DMS53 (cell line): Measurements from ENCODE around the gene MRPL2.
"Not testable (repeated sequence)": the region's sequence is repeated elsewhere in the genome, so short reads cannot be mapped to it uniquely, and the experiment has no call there.

Source experiments
- DNase-seq: peaks from one replicate; lab custom pipeline; 2025; lab: John Stamatoyannopoulos, UW

Gene MRPL2

DNA sequence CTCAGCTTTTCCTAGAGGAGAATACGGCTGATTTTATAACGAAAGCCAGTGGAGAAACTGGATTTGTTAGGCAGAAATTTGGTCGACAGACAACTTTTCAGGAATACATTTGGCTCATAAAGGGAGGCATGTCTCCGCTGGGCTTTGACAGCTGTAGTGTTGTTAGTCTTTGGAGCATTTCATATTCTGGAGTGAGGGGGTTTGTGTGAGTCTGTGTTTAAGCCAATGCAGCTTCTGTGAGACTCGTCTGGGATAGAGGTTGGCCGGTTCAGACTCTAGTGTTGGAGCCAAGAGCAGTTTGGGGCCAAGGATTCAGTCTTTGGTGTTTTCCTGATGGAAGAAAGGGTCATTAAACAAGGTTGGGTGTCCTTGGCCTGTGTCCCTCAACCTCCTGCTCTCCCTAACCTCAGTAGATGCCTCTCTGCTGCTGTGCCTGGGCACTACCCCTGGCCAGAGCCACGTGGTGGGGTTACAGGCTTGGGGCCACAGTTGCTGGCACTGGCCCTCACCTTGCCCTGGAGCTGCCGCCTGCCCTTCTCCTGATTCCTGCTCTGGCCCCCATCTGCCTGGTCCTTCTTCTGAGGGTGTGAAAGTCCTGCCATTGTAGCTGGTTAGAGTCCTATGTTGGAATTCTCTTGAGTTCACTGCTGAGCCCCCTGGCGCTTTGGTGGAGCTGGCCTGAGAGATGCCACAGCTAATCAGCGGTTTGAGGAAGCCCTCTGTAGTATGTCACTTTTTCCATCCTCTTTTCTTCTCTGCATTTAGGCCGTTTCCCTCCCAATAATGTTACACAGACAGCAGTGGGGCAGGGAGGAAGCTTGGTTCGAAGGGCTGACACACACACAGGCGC is 23.8 kb upstream of the MRPL2 start:
- no peak for DNase-seq

DNA sequence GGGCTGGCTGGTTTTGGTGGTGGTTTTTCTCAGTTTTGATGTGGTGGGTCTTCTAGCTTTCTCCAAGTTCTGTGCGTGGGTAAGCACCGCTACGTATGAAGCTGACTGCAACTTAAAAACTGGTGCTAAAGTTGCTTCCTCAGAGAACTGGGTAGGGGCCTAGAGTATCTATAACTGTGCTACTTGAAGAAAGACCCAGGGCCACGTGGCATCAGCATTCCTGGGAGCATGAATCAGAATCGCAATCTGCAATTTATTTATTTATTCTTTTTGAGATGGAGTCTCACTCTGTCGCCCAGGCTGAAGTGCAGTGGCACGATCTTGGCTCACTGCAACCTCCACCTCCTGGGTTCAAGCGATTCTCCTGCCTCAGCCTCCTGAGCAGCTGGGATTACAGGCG is 22.7 kb upstream of the MRPL2 start:
- DNase-seq = not testable (repeated sequence)

DNA sequence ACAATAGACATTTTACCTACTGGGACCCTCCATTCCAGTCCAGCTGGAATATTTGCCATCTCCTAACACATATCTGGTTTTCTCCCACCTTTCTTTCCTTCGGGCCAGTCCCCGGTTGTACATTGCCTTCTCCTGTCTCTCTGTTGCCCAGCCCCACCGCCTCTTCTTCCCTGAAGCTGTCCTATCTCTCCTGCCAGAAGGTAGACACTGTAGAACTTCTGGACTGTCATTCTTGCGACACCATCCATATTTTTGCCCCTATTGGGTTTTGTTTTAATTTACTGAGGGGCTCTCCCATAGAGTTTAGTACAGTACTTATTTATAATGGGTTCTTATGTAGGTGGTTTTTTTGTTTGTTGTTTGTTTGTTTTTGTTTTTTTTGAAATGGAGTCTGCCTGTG is 21.8 kb upstream of the MRPL2 start:
- no peak for DNase-seq

DNA sequence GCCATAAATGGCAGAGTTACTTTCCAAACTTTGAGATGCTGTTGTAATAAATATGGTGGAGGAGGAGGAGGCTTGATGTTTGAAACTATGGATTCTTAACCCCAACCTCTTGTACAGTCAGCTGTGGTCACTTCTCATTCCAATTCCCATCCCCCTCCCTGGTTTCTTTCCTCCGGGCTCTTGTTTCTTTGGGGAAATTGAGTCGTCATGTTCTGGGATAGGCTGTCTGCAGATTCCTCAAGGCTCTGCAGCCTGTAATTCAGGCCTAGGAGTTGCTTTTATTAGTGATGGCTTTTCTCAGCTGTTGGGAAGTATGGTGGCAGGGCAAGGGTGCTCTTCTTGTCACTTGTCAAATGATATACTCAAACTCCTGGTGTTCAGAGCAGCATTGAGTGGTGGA is 19.5 kb upstream of the MRPL2 start:
- no peak for DNase-seq

DNA sequence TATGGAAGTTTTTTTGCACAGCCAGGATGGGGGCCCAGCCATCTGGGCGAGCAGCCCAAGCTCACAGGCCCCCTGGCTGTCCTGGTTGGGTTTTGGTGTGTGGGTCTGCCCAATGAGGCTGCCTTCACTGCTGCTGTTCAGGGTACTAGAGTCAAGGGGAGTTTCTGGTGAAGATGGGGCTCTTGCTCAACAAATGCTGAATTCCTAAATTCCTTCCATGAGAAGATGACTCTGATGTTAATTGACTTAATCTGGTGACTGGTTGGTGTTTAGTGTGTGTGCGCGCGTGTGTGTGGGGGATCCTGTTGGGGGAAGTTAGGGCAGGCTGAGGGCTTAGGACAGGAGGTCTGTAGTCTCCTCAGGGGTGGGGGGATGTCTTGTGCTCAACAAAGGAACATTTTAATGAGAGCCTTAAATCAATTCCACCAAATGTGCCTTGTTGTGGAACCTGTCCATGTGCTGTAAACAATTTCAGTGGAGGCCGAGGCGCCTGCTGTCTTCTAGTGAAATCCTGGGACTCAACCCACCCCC is 18.8 kb upstream of the MRPL2 start:
- DNase-seq = no peak

DNA sequence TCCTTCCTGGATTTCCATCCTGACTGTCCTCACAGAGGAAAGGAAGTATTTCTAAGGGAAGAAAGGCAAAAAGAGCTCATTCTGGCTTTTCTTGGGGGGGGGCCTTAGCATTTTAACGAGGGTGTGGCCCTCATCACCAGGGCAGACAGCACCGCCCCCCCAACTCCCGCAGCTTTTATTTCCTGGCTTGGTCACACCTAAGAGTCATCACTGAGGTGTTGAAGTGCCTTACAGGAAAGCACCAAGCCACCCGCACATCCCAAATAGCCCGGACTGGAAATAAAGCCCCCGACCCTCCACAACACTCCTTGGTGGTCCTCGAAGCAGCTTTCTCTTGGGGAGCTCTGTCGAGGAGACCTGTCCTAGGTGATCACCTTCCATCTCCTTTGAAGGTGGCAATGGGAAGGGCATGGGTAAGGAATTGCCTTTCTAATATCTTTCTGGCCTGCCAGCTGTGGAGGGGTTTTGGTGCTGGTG is 18.1 kb upstream of the MRPL2 start:
- DNase-seq = no peak

DNA sequence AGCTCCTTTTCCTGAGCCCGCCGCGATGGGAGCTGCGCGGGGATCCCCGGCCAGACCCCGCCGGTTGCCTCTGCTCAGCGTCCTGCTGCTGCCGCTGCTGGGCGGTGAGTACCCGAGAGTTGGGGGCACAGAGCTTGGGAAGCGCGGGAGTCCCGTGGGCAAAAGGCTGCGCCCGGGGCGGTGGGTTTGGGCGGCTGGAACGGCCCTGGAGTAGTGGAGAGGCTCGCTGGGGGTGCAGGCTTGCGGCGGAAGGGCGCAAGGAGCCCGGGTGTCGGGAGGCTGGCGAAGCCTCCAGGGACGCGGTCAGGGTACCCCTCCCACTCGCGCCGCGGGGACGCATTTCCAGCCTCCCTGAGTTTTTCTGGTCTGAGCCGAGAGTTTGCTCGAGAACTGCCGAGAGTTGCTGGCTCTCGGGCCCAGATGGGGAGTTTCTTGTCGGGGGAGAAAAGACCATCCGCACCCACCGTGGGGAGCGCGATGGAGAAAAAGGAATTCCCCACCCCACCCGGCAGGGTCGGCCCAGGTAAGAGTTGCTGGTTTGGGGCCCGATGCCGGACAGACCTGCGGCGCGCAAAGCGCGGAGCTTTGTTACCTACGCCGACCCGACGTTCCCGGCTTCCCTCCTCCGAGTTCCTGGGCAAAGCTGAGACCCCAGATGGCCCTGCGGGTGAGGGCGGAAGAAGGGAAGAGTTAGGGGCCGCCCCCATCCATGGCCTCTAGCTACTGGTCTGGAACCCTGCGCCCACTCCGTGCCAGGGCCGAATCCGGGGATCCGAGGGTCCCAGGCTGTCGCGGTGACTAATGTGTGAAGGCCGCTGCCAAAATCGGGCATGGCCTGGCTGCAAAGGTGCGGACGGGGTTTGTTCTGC is 17.5 kb upstream of the MRPL2 start:
- peak; percentile 67 for DNase-seq

DNA sequence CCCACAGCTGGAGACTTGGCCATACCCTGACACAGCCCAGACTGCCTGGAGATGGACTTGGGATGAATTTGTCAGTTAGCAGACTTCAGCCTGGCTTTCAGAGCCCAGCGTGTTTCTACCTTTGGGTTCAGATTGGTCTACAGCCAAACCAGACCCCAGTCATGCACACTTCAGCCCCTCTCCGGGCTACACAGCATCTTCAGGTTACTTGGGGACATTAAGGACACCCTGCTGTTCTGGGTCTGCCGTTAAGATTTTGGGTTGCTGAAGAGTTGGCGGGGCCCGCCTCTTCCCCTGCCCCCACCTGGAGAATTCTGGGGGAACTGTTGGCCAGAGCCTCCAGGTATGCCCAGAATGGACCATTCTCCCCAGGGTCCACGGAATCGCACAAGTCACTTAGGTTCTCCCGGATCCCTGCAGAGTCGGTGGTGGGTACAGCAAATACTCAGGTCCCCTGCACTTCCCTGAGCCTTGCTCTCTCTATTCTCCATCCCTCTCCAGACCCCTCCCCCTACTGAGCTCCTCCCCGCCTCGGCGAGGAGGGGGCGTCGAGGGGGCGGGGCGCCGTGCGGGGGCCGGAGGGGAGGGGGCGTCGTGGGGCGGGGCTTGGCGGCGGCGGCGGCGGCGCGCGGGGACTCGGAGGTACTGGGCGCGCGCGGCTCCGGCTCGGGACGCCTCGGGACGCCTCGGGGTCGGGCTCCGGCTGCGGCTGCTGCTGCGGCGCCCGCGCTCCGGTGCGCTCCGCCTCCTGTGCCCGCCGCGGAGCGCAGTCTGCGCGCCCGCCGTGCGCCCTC is 16.6 kb upstream of the MRPL2 start, which contains the start of gene PTK7:
Gene PTK7 (plus strand): TSS at position 645 of the 794 bp plus-strand sequence. CDS start 175 bp downstream, outside the sequence.
- DNase-seq = peak; percentile 77

DNA sequence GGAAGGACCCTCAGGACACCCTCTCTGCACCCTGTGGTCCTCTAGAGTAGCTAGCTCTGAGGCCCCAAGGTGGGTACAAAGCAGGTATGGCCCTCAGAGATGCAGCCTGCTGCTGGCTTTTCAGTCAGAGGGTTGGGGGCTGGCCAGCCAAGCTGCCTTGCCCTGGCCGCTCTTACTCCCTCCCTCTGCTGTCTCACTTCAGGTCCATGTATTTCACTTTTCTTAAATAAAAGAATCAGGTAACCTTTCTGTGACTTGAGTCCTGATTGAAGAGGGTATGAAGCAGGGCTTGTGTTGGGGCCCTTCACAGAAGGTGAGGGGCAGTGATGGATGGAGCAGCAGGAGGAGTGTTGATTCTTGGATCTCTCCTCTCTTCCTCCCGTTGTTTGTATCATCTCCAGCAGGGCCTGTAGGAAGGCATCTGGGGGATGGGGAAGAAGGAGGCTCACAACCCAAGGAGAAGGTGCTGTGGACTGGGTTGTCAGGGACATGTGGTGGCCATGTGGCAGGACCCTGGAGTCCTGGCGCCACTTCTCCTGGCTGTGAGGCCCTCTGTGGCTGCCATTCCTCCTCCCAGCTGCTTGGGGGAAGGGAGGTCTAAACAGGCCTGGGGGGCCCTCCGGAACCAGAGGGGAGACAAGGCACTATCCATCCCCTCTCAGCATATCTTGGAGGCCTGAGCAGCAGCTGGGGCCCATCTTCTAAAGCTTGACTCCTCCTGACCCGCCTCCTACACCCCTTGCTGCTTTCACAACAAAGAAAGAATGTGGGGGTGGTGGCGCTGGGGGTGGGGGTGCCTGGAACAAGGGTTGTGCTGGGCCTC is 15.8 kb upstream of the MRPL2 start:
- DNase-seq = no peak

DNA sequence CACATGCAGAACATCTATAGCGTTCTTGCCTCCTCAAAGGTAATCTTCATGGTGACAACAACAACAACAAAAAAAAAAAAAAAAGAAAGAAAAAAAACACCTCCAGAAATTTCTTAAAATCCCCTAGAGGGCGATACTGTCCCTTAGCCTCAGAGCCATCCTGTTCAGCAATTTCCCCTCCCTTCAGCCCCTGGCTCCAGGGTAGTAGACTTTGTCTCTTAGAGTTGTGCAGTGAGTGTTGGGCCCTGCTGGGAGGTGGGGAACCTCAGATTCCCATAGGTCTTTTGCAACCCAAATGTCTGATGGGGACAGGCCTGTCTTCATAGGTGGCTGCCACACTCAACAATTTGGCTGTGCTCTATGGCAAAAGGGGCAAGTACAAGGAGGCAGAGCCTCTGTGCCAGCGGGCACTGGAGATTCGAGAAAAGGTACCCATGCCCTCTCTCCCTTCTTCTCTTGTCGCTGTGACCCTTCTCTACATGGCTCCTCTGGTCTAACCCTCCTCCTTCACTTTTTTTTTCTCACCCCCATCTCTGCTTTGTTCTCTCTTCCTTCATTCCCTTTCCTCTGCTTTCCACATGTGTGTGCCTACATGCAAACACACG is 10.9 kb upstream of the MRPL2 start:
- DNase-seq = peak; percentile 75

DNA sequence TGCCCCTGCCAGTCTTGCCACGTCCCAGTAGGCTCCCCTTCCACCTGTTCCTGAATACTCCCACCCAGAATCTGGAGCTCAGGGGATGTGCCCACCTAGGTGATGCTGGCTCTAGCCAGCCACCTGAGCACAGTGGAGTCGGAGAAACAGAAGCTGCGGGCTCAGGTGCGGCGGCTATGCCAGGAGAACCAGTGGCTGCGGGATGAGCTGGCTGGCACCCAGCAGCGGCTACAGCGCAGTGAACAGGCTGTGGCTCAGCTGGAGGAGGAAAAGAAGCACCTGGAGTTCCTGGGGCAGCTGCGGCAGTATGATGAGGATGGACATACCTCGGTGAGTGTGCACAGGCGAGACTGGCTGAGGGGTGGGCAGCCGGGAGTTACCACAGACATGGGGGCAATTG is 3.6 kb upstream of the MRPL2 start:
- DNase-seq = no peak

DNA sequence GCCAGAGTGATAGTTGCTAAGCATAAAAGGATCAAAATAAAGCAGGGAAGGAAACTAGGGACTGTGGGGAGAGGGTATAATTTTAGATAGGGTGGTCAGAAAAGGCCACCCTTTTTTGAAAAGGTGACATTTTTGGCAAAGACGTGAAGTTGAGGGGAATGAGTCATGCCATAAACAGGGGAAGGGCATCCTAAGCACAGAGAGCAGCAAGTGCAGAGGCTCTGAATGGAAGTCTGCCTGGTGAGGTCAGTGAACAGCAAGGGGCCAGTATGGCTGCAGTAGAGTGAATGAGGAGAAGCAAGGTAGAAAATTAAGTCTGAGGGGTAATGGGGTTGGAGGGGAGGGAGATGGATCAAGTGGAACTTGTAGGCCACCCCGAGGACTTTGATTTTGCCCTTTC is 2.6 kb upstream of the MRPL2 start:
- DNase-seq = no peak

DNA sequence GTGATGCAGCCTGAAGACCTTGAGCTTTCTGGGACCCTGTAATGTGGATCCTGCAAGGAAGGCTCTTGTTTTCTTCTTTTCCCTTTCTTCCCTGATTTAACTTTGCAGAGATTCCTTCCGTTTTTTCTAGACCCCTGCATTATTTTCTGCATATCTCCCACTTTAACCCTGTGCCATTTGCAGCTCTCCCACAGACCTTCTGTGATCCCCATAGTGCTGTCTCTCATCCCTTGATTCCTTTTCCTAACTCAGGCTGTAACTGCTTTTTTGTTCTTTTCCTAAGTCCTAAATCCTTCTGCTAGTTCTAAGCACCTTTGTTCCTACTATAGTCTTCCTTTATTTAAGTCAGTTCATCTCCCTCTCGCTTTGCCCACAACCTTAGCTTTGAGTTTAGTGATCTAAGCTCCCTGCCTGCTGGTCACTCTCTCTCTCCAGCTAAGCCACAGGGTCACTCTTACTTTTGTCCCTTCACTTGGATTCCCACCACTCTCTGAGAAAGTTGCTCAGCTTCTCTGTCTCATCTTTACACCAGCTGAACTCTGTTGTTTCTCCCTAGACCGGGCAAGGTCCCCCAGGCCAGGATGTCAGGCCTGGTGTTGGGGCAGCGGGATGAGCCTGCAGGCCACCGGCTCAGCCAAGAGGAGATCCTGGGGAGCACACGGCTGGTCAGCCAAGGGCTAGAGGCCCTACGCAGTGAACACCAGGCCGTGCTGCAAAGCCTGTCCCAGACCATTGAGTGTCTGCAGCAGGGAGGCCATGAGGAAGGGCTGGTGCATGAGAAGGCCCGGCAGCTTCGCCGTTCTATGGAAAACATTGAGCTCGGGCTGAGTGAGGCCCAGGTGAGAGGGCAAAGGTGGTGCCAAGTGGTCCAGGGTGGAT is 1.8 kb upstream of the MRPL2 start:
- no peak for DNase-seq

DNA sequence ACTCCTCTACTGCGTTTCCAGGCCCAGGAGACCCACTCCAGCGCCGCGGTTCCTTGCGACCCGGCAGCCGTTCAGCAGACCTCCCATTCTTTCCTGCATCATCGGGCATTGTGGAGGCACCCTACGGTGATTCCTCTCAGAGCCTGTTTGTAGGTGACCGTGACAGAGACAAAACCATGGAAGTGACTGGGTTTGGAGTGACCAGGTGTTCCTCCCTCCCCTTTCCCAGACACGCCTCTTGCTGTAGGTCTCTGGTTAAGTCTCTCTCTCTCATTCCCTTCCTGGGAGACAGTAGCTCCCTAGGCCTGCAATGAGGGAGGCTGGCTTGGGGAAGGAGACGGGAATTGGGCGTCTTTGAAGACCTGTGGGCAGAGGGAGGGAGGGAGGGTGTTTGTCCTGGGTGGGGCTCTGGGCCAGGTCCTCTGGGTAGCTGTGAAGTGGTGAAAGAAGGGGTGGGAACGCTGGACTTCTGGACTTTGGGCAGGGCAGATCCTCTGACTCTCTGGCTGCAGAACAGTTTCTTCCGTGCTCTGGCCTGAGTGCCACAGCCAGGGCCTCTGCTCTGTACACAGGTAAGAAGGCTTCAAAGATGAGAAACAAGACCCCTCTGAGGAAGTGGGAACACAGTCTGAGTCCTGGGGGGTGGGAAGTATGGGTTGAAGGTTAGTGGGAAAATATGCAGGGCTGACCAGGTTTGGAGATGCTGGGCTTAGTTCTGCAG is 960 bp upstream of the MRPL2 start:
- DNase-seq = peak; percentile 85

DNA sequence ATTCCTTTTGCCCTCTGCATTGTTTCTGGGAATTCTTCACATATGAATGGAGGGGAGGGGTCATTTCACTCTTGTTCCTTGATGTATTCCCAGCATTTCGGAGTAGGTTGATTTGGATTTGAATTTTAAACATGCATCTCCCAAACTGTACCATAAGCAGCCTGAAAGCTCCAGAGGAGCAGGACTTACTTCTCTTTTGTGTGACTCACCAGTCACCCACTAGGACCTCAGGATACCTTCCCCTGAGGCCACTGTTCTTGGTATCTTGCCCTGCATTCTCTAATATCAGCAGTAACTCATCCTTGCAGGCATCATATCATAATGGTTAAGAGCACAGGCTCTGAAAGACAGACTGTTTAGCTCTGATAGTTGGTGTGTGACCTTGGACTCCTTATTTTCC is 703 bp downstream of the MRPL2 start:
- DNase-seq = no peak

DNA sequence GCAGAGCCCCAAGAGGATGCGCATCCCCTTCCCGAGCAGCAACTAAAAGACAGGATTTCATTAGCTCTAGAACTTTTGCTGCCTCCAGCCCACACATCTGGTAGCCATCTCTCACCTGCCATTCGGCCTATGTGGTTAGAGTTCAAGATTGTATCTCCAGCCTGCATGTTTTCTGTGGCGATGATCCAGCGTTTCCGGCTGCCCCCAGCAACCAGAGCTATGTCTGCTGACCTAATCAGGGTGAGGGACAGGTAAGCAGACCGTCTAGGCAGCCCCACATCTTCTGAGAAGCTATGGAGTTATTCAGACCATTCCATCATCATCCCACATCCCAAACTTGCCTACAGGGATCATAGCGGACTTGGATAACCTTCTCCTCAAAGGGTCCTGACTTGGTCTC is 3.3 kb downstream of the MRPL2 start:
- no peak for DNase-seq

DNA sequence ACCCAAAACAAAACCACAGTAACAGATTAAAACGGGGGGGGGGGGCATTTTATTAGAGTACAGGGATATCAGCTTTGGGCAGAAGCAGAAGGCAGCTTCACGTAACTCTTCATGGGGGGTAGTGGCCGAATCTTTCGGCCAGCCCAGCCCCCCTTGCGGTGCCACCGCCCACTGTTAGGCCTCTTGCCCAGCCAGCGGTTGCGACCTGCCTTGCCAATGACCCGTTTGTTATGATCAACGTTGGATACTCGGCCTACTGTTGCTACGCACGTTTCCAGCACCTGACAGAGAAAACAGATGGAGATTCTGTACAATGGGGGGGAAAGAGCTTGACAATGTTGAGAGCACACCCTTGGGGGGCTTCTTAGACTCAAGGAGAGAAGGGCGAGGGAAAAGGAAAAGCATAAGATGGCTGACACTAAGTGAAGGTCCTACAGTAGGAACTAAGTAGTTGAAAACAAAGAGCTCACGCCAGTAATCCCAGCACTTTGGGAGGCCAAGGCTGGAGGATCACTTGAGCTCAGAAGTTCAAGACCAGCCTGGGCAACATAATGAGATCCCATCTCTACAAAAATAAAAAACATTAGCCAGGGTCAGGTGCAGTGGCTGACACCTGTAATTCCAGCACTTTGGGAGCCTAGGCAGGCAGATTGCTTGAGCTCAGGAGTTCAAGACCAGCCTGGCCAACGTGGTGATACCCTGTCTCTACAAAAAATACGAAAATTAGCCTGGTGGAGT is 4.9 kb downstream of the MRPL2 start:
- DNase-seq = peak; percentile 59

DNA sequence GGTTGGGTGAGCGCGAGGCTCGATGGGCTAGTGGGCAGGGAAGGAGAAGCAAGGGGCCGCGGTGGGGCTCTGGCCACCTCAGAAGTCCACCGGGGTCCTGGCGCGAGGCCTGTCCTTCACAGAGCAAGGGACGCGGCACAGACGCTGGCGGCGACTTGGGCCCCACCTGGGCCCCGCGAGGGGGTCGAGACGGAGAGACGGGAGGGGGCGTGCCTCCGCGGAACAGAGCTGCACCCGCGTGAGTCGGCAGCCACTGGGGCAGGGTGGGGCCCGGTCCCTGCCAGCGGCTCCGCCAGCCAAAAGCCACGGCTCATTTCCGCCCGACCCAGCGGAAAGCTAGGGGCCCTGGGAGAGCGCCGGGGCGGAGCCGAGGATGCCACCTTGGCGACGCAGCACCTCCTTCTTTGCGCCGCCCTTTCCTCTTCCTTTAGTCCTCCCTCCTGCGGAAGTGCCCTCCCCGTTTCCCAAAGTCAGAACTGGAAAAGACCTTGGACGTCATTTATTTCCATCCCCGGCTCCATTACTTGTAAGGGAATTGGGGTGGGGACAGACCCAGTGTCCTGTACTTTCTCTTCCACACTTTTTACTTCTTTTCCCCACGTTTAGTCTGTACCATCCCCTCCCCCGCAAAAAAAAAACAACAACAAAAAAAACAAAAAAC is 5.6 kb downstream of the MRPL2 start, which contains the start of gene CUL7:
Gene CUL7 (minus strand): TSS at position 307 of the 661 bp plus-strand sequence. CDS start 1,063 bp downstream, outside the sequence.
- peak; percentile 98 for DNase-seq
